Fibroblast of lung (primary cell): ENCODE results near the gene EEF1A2. TPM values are rescaled to one million over a fixed set of nuclear protein-coding genes. Genes with fewer than 3 reads are reported as not detected.

Experiments
- DNase-seq, 2 donors: peaks; one replicate each; pipeline versions ENCODE4 v3.0.0 to v3.0.0-alpha.2; 2010; ENCODE audit warnings: low read depth in 2 of 2
- H2AFZ ChIP-seq: 2 replicates; pipeline ENCODE4 v1.5.1; 2012; ENCODE audit warnings: low read length, control low read depth, inconsistent platforms
- H3K27ac ChIP-seq: 2 replicates; pipeline ENCODE4 v1.5.1; 2011; ENCODE audit warnings: low read length, control low read depth; ENCODE audit not compliant: insufficient read depth
- H3K27me3 ChIP-seq: 2 replicates; pipeline ENCODE4 v1.5.1; 2011; ENCODE audit warnings: mild to moderate bottlenecking, low read length; ENCODE audit not compliant: control insufficient read depth, insufficient read depth
- H3K36me3 ChIP-seq: 2 replicates; pipeline ENCODE4 v1.5.1; 2011; ENCODE audit warnings: low read length; ENCODE audit not compliant: control insufficient read depth, insufficient read depth
- H3K4me1 ChIP-seq: 2 replicates; pipeline ENCODE4 v1.5.1; 2011; ENCODE audit warnings: low read length; ENCODE audit not compliant: control insufficient read depth, insufficient read depth; ENCODE audit errors: extremely low read depth
- H3K4me2 ChIP-seq: 2 replicates; pipeline ENCODE4 v1.5.1; 2011; ENCODE audit warnings: low read length, control low read depth; ENCODE audit not compliant: insufficient read depth; ENCODE audit errors: extremely low read depth
- H3K4me3 ChIP-seq, 4 experiments: fragments of 200-600 bp in 1 of 4; sonication (generic) in 1 of 4; replicated peaks in 1 of 4; 2 replicates each; pipeline ENCODE4 v1.5.1; 2011 to 2016; ENCODE audit warnings: low read length in 4 of 4, low read depth in 3 of 4, mild to moderate bottlenecking in 3 of 4, control low read depth in 2 of 4, inconsistent platforms in 1 of 4, mixed read lengths in 1 of 4; ENCODE audit not compliant: insufficient read depth in 1 of 4; ENCODE audit errors: control extremely low read depth in 1 of 4
- H3K79me2 ChIP-seq: 2 replicates; pipeline ENCODE4 v1.5.1; 2012; ENCODE audit warnings: mild to moderate bottlenecking, low read length, inconsistent platforms; ENCODE audit not compliant: control insufficient read depth, insufficient read depth
- H3K9ac ChIP-seq: 2 replicates; pipeline ENCODE4 v1.5.1; 2011; ENCODE audit warnings: mild to moderate bottlenecking, low read length, control low read depth; ENCODE audit not compliant: insufficient read depth
- H3K9me3 ChIP-seq: 2 replicates; pipeline ENCODE4 v1.5.1; 2012; ENCODE audit warnings: low read depth, low read length; ENCODE audit not compliant: control insufficient read depth, insufficient read depth
- H4K20me1 ChIP-seq: 2 replicates; pipeline ENCODE4 v1.5.1; 2011; ENCODE audit warnings: low read length; ENCODE audit not compliant: control insufficient read depth, insufficient read depth; ENCODE audit errors: extremely low read depth
- EZH2 ChIP-seq: IDR thresholded peaks from 2 replicates; pipeline ENCODE4 v1.5.1; 2012; ENCODE audit warnings: low read length, control low read depth, mild to moderate bottlenecking; ENCODE audit errors: missing control alignments
- polyA plus RNA-seq, 2 donors: library from polyadenylated mRNA; depleted of rRNA in 1 of 2; stranded (reverse) in 1 of 2; unstranded in 1 of 2; fragments of >200 nt; gene quantifications; 2 replicates each; pipeline ENCODE4 v1.2.1, GENCODE V29; 2011 to 2012; ENCODE audit warnings: missing spikeins in 1 of 2
- total RNA-seq: library from RNA; depleted of rRNA; stranded (reverse); fragments of >200 nt; gene quantifications from 2 replicates; pipeline ENCODE4 v1.2.1, GENCODE V29; 2014
- TF ChIP-seq, protein P1 (sequence below), 2 donors: IDR thresholded peaks in 1 of 2; conservative IDR thresholded peaks in 1 of 2; 1 replicate in 1 of 2; 2 replicates in 1 of 2; pipeline ENCODE4 v1.5.1; 2011 to 2012; ENCODE audit warnings: low read length in 2 of 2, control low read depth in 1 of 2, inconsistent platforms in 1 of 2, low read depth in 1 of 2, mild to moderate bottlenecking in 1 of 2

The EEF1A2 gene
- total and polyA plus RNA-seq, 2 donors (not counting 1 experiment from before 2014, with no cell fraction given) = 0.16 to 1.7 TPM

DNA sequence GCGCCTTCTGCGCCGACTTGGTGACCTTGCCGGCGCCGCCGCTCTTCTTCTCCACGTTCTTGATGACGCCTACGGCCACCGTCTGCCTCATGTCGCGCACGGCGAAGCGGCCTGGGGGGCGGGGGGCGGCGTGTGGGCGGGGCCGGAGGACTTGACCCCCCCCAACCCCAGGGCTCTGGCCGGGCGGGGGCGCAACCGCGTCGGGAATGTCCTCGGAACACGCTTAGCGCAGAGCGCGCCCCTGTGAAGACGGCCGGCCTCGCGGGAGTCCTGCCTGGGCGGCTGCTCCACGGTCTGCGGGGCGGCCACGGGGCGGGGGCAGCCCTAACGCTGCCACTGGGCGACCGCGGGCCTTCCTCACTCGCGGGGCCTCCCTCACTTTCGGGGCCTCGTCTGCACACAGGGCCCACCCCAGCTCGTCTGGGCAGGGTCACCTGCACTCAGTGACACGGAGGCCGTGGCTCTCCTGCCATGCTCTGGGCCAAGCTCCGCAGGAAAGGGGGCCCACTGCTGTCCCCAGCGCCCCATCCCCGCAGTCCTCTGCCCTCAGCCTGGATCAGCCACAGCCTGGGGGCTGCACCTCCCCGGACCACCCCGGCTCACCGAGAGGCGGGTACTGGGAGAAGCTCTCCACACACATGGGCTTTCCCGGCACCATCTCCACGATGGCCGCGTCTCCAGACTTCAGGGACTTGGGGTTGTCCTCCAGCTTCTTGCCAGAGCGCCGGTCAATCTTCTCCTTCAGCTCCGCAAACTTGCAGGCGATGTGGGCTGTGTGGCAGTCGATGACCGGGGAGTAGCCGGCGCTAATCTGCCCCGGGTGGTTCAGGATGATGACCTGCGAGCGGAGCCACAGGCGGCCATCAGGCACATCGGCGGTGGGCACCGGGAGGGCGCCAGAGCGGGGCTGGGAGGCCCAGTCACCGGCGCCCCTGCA lies 10.3 kb downstream of the EEF1A2 start:
- H3K4me1 ChIP-seq = no peaks in the 10 kb centered on the region
- H3K4me2 ChIP-seq = no peak overlapping the region
- no peaks in the 10 kb centered on the region for H3K79me2 ChIP-seq
- no peak overlapping the region for H2AFZ ChIP-seq
- H3K27ac ChIP-seq = no peak overlapping the region
- no peaks in the 10 kb centered on the region for H3K9me3 ChIP-seq
- TF ChIP-seq, protein P1, sequence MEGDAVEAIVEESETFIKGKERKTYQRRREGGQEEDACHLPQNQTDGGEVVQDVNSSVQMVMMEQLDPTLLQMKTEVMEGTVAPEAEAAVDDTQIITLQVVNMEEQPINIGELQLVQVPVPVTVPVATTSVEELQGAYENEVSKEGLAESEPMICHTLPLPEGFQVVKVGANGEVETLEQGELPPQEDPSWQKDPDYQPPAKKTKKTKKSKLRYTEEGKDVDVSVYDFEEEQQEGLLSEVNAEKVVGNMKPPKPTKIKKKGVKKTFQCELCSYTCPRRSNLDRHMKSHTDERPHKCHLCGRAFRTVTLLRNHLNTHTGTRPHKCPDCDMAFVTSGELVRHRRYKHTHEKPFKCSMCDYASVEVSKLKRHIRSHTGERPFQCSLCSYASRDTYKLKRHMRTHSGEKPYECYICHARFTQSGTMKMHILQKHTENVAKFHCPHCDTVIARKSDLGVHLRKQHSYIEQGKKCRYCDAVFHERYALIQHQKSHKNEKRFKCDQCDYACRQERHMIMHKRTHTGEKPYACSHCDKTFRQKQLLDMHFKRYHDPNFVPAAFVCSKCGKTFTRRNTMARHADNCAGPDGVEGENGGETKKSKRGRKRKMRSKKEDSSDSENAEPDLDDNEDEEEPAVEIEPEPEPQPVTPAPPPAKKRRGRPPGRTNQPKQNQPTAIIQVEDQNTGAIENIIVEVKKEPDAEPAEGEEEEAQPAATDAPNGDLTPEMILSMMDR (conservative IDR thresholded peaks at IDR 0.05 in 1 of 2, IDR thresholded peaks at IDR 0.05 in 1 of 2; ENCODE audit: low read depth in 1 of 2, low read length in 2 of 2) = no peak
- no peak for TF ChIP-seq EZH2
- no peaks in the 10 kb centered on the region for H4K20me1 ChIP-seq
- DNase-seq = no peak
- peaks cover 7% of the 10 kb centered on the region for H3K27me3 ChIP-seq
- no peak overlapping the region for H3K9ac ChIP-seq
- no peaks in the 10 kb centered on the region for H3K36me3 ChIP-seq
- no peak overlapping the region for H3K4me3 ChIP-seq

DNA sequence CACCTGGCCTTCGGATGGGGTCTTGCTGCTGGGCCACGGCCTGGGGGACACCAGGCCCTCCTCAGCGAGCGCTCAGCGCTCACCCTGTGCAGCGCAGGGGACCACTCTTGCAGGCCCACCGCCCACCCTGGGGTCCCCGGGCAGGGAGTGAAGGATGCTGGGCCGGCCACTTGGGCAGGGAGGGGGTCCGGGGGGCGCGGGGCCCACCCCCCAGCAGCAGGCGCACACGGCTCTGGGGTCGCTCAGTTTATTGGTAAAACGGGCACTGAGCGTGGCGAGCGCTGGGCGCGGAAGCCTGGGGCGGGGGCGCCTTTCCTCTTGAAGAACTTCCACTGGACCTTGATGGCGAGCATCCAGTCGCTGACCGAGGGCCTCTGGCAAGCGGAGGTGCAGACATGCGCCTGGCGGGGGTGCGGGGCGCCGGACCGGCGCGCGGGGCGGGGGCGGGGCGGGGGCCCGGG lies 11.1 kb downstream of the EEF1A2 start:
- TF ChIP-seq, protein P1 (conservative IDR thresholded peaks at IDR 0.05 in 1 of 2, IDR thresholded peaks at IDR 0.05 in 1 of 2; ENCODE audit: low read depth in 1 of 2, low read length in 2 of 2) = no peak
- no peak for TF ChIP-seq EZH2

DNA sequence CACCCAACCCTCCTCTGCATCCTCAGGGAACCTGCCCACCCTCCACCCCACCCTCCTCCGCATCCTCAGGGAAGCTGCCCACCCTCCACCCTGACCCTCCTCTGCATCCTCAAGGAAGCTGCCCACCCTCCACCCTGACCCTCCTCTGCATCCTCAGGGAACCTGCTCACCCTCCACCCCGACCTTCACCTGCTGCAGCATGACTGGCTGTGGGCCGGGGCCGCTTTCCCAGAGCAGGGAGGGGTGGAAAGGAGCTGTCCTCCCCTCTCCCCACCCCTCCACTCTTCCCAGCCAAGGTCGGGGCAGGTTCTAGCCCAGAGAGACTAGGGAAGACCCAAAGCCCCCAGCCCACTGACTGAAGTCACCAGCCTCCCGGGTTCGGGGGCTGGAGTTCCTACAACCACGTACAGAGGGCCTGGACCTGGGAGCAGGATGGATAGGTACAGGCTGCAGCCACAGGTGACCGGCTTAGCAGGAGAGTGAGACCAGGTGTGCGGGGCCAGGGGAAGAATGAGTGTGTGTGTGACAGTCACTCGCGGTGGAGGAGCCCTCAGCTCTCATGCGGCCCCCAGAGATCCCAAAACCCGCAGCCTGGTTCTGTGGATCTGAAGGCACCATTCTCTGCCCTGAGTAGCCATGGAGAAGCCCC lies 11.6 kb downstream of the EEF1A2 start:
- no peak overlapping the region for H2AFZ ChIP-seq
- H3K27me3 ChIP-seq = peaks cover 7% of the 10 kb centered on the region
- no peaks in the 10 kb centered on the region for H3K79me2 ChIP-seq
- H3K9ac ChIP-seq = no peak overlapping the region
- TF ChIP-seq EZH2 = no peak
- TF ChIP-seq, protein P1 (conservative IDR thresholded peaks at IDR 0.05 in 1 of 2, IDR thresholded peaks at IDR 0.05 in 1 of 2; ENCODE audit: low read depth in 1 of 2, low read length in 2 of 2) = no peak
- no peak overlapping the region for H3K4me2 ChIP-seq
- no peak for DNase-seq
- H3K4me1 ChIP-seq = no peaks in the 10 kb centered on the region
- no peaks in the 10 kb centered on the region for H3K9me3 ChIP-seq
- no peaks in the 10 kb centered on the region for H3K36me3 ChIP-seq
- no peak overlapping the region for H3K4me3 ChIP-seq
- no peak overlapping the region for H3K27ac ChIP-seq
- H4K20me1 ChIP-seq = no peaks in the 10 kb centered on the region

More for the DNA sequence above, 11.1 kb downstream of the EEF1A2 start:
- H3K79me2 ChIP-seq = no peaks in the 10 kb centered on the region
- H4K20me1 ChIP-seq = no peaks in the 10 kb centered on the region
- H2AFZ ChIP-seq = no peak overlapping the region
- no peak overlapping the region for H3K4me3 ChIP-seq
- no peak overlapping the region for H3K27ac ChIP-seq
- H3K4me1 ChIP-seq = no peaks in the 10 kb centered on the region
- no peak overlapping the region for H3K9ac ChIP-seq
- H3K4me2 ChIP-seq = no peak overlapping the region
- no peaks in the 10 kb centered on the region for H3K36me3 ChIP-seq
- peaks cover 7% of the 10 kb centered on the region for H3K27me3 ChIP-seq
- no peaks in the 10 kb centered on the region for H3K9me3 ChIP-seq
- no peak for DNase-seq
